Activated CD4-positive, alpha-beta T cell treated with anti-CD3 and anti-CD28 coated beads, Interleukin-2, amount 50 U/mL, for 24 hours (primary cell): ENCODE results near the gene AMOTL2.

Experiments
- DNase-seq, 2 donors: peaks; one replicate each; pipeline ENCODE4 v3.0.0-alpha.2; 2020; ENCODE audit warnings: low read depth in 1 of 2, low spot score in 1 of 2

AMOTL2 gene

GRCh38 chr3:134336587-134336986 is 37.7 kb downstream of the AMOTL2 start:
- no peak for DNase-seq

- DNase-seq, result no peak
Measured at GRCh38 chr3:134334901-134335280, 39.4 kb downstream of the AMOTL2 start.

GRCh38 chr3:134334231-134334900 is 39.9 kb downstream of the AMOTL2 start:
- no peak for DNase-seq

DNA sequence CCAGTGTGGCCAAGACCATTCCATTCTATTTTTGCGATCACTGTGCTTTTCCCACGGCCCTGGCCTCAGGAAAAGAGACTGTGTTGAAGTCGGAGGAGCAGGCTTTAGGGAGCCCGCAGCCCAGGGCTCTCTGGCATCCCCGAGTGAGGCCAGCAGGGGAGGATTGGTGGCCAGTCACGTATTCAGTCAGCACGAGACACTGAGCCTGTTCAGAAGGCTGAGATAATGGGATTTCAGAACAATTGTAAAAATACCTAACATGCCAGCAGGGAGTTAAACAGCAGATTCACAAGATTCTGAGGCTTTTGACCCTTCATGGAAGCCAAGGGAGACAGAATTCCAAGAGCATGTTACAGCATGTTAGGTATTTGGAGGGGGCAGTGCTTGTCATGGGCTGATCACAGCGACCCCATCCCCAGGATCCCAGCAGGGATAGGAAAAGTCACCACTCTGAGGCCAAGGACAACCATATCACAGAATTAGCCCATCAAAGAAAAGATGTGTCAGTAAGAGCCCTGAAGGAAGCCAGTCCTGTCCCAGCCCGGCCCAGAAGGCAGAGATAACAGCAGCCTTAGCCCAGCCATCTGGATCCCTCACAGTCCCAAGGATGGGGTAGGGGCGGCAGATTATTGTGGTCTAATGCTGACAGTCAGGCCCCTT is 40.6 kb downstream of the AMOTL2 start:
- no peak for DNase-seq

DNA sequence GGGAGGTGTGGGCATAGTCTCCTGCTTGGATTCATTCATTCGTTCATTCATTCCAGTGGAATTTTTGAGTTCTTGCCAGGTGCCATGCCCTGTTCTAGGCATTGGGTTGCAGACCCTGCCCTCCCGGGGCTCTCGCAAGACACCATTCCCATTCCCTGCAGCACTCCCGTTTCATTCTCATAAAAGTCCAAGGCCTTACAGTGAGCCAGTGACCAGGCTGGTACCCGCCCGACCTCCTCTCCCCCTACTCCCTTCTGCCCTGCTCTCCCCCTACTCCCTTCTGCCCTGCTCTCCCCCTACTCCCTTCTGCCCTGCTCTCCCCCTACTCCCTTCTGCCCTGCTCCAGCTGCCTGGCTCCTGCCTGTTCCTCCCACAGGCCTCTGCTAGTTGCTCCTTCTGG is 41.9 kb downstream of the AMOTL2 start:
- no peak for DNase-seq

DNA sequence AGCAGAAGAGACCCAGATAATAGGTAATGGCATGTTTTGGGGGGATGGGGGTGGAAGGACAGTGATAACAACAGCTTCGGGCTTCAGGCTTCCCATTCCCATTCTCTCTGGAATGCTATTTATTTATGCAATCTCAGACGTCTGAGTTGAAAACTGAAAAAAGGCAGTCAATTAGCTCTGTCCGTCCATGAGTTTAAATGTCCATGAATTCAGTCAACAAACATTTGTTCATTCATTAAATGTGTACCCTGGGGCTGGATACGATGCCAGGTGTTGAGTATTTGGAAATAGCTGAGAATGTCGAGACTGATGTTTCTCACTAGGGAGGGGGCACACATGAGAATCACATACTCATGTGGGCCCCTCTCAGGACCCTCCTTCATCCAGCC is 42.4 kb downstream of the AMOTL2 start:
- DNase-seq, result no peak

GRCh38 chr3:134330883-134331810 is 43.1 kb downstream of the AMOTL2 start:
- no peak for DNase-seq

DNA sequence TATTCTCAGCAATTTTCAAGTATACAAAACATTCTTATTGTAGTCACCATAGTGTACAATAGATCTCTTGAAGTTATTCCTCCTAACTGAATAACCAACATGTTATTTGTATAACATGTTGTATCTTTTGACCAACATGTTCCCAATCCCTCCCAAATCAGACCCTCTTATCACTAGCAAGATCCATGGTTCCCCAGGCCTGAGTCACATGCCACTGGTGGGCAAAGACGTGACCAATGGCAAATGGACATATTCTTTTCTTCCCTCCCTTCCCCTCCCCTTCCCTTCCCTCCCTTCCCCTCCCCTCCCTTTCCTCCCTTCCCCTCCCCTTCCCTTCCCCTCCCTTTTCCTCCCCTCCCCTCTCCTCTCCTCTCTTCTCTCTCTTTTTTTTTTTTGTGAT is 45.4 kb downstream of the AMOTL2 start:
- no peak for DNase-seq

GRCh38 chr3:134328147-134328591 is 46.1 kb downstream of the AMOTL2 start:
- no peak for DNase-seq

GRCh38 chr3:134327594-134327975 is 46.7 kb downstream of the AMOTL2 start:
- no peak for DNase-seq

DNA sequence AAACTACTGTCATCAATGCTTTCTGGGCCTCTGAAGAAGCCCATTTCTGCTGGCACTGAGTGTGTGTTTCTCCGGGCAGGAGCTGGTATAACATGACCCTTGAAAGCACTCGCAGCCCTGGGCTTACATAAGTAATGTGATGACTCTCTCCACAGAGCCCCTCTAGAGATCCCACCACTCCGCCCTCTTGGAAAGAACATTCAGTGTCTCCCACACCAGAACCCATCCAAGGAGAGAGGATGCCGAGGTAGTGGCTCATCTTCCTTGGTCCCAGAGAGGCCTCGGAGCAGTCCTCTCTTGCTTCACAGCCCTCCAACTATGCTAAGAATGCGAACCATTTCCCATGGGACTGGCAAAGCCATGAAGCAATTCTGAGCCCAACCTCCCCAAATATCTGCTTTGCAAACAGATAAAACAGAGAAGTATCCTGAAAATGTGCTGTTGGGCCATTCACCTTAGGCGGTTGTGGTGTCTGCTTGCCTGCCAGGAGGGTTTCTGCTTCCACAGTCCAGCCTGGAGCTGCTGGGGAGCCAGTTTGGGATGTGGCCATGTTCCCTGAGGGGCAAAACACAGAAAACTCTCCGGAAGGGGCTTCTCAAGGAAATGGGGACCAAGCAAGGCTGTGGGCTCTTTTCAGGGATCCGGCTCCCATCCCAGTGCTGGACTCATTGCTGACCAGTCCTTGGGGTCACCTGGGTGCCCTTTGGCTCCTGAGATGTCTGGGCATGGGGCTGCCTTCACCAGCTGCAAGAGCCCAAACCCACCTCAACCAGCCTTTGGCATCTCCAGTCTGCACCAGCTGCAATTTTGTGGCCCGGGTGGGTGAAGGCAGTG is 47.3 kb downstream of the AMOTL2 start:
- no peak for DNase-seq

DNA sequence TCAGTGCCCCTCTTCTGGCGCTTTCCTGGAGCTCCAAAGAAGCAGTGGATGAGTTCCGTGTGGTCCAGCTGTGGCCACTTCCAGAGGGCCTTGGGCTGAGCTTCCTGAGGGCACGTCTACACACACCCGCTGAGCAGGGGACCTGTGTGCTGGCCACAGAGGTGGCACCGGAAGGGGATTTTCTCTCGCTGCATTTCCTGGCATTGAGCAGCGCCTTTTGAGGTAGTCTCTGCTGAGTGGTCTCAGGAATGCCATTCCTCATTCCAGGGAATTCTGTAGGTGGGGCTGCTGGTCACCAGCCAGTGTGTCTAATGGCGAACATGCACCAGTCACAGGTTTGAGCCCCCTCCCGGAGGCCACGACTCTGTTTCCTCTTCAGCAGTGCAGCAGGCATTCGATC is 48.1 kb downstream of the AMOTL2 start:
- DNase-seq, result no peak

- no peak for DNase-seq
Measured at GRCh38 chr3:134325706-134326105, 48.5 kb downstream of the AMOTL2 start.

GRCh38 chr3:134325061-134325705 is 49.1 kb downstream of the AMOTL2 start:
- no peak for DNase-seq

DNA sequence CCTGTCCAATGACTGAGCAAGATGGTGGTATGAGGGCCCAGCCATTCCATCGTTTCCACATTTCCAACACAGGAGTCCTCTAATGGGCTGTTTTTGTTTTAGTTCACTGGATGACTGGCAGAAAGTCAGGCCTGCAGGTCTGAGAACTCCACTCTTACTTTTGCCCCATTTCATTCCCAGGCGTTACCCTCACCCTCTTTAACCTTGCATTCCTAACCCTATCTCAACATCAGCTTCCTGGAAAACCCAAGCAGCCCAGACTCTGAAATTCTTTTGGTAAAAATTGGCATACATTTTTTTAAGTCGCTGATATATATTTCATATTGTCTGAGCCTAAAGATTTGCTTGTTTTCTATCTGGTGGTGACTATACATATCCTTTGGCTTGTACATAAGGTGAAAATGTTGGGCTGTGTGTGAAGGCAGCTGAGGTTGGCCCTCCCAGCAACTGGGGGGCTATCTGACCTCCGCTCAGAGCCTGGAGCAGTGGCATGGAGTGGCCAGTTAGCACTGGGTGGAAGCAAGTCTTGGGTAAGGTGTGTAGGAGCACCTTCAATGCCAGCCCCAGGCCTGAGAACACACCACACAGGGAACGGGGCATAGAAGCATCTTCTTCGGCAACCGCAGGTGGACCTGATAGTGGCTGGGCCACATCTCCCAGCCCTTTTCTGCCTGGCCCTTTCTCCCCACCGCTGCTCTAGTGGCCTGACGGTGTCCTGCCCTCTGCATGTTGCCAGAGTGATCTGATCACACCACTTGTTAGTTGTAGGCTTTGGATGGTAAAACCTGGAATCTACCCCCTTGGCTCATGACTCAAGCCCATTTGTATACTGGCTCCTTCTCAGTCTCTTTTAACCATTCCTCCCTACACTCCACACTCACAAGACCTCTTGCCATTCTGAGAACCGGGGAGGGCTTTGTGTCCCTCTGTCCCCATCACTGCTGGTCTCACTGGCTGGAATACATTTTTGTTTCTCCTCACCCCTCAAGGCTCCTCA is 50.0 kb downstream of the AMOTL2 start:
- no peak for DNase-seq

DNA sequence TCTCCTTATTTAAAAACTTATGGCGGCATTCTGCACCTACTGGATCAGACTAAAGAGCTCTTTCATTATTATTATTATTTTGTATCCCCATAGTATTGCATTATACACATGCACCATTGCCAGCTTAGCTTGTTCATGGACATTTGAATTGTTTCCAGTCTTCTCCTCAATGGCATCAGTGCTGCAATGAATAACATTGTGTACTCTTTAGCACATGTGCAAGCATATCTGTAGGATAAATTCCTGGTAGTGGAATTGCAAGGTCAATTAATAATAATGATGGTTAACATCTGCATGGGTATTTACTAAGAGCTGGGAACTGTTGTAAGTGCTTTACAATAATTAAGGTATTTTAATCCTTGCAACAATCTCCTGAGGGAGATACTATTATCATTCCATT is 52.0 kb downstream of the AMOTL2 start:
- DNase-seq, result no peak

GRCh38 chr3:134320749-134321148 is 53.5 kb downstream of the AMOTL2 start:
- DNase-seq, result no peak

GRCh38 chr3:134319931-134320330 is 54.3 kb downstream of the AMOTL2 start:
- no peak for DNase-seq

DNA sequence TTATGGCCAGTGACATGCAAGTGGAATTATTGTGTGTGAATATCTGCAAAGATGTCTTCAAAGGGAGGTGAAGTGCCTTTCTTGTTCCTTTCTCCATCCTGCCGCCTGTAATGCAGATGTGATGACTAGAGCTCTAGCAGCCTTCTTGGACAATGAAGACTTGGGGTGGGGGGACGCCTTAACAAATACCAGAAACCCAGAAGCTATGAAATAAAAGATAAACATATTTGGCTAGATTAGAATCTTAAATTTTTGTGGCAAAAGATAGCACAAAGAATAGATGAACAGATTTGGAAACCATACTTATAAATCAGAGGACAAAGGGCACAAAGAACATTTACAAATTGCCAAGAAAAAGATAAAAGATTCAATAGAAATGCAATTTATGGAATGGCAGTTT is 56.1 kb downstream of the AMOTL2 start:
- no peak for DNase-seq
